IMR-90 (cell line): ENCODE measurements around the gene THRA. TPM values are rescaled to one million over a fixed set of nuclear protein-coding genes. Genes with fewer than 3 reads are reported as not detected.

Experiments
- ATAC-seq: fragments of 200-7000 bp; cut with Tn5 transposase; 2 replicates; pipeline ENCODE4 v1.9.1; 2020; ENCODE audit warnings: low read depth, mild to moderate bottlenecking, moderate library complexity
- BruUV-seq: library from RNA; stranded (reverse); fragments of 400-500 nt; replicated peaks from 2 replicates; lab custom pipeline; 2021; lab: Mats Ljungman, UMichigan
- CTCF ChIA-PET: fragments of 300-600 bp; formaldehyde crosslinking; extraction: SDS; loops from one replicate; lab custom pipeline; 2021; ENCODE audit warnings: antibody characterized with exemption; lab: Yijun Ruan, JAX
- POLR2A ChIA-PET: fragments of 300-600 bp; sonication (Branson Sonifier 250); formaldehyde crosslinking; loops from one replicate; lab custom pipeline; 2022; ENCODE audit warnings: antibody characterized with exemption; ENCODE audit not compliant: unreplicated experiment; lab: Charles Lee
- DNase-seq: peaks from one replicate; pipeline ENCODE4 v3.0.0; 2013
- H2AFZ ChIP-seq: replicated peaks from 2 replicates; pipeline ENCODE3; 2013; ENCODE audit warnings: low read length, mild to moderate bottlenecking; ENCODE audit not compliant: poor library complexity
- H2AK5ac ChIP-seq: 2 replicates; pipeline ENCODE4 v1.6.1; 2013; ENCODE audit warnings: low read depth, low read length, inconsistent platforms
- H2AK9ac ChIP-seq: replicated peaks from 2 replicates; pipeline ENCODE3; 2013; ENCODE audit warnings: mild to moderate bottlenecking, low read depth, low read length, moderate library complexity; ENCODE audit not compliant: poor library complexity
- H2BK120ac ChIP-seq: 2 replicates; pipeline ENCODE4 v1.6.1; 2013; ENCODE audit warnings: low read depth, low read length, inconsistent platforms
- H2BK15ac ChIP-seq: 3 replicates; pipeline ENCODE4 v1.6.1; 2013; ENCODE audit warnings: low read depth, low read length, inconsistent platforms
- H2BK20ac ChIP-seq: 2 replicates; pipeline ENCODE4 v1.6.1; 2013; ENCODE audit warnings: low read depth, mild to moderate bottlenecking, inconsistent platforms, low read length, moderate library complexity
- H2BK5ac ChIP-seq: 2 replicates; pipeline ENCODE4 v1.6.1; 2013; ENCODE audit warnings: mild to moderate bottlenecking, low read depth, low read length, inconsistent platforms; ENCODE audit not compliant: poor library complexity, severe bottlenecking
- H3K14ac ChIP-seq: replicated peaks from 2 replicates; pipeline ENCODE4 v1.6.1; 2013; ENCODE audit warnings: low read depth, low read length, inconsistent platforms
- H3K18ac ChIP-seq: 2 replicates; pipeline ENCODE4 v1.6.1; 2013; ENCODE audit warnings: low read depth, low read length, control low read depth
- H3K23ac ChIP-seq: 2 replicates; pipeline ENCODE4 v1.6.1; 2013; ENCODE audit warnings: low read depth, low read length, inconsistent platforms
- H3K27ac ChIP-seq: 2 replicates; pipeline ENCODE4 v1.5.1; 2013; ENCODE audit warnings: mild to moderate bottlenecking, control low read depth, low read length; ENCODE audit not compliant: insufficient read depth
- H3K27me3 ChIP-seq: 2 replicates; pipeline ENCODE4 v1.6.1; 2013; ENCODE audit warnings: low read length; ENCODE audit not compliant: control insufficient read depth, insufficient read depth
- H3K36me3 ChIP-seq: 2 replicates; pipeline ENCODE4 v1.6.1; 2013; ENCODE audit warnings: low read length, mixed read lengths; ENCODE audit not compliant: control insufficient read depth, insufficient read depth
- H3K4ac ChIP-seq: 2 replicates; pipeline ENCODE4 v1.6.1; 2013; ENCODE audit warnings: low read depth, low read length, inconsistent platforms
- H3K4me1 ChIP-seq: 2 replicates; pipeline ENCODE4 v1.6.1; 2013; ENCODE audit warnings: low read length, mixed read lengths; ENCODE audit not compliant: control insufficient read depth, insufficient read depth
- H3K4me2 ChIP-seq: 2 replicates; pipeline ENCODE4 v1.6.1; 2013; ENCODE audit warnings: low read depth, mild to moderate bottlenecking, control low read depth, low read length, moderate library complexity
- H3K4me3 ChIP-seq: 2 replicates; pipeline ENCODE4 v1.5.1; 2013; ENCODE audit warnings: low read depth, mild to moderate bottlenecking, control low read depth, low read length, moderate library complexity; ENCODE audit not compliant: insufficient read depth
- H3K56ac ChIP-seq: 2 replicates; pipeline ENCODE4 v1.6.1; 2013; ENCODE audit warnings: low read length, inconsistent platforms; ENCODE audit not compliant: insufficient read depth; ENCODE audit errors: extremely low read depth
- H3K79me1 ChIP-seq, 2 experiments: 2 replicates each; pipeline ENCODE4 v1.6.1; 2013; ENCODE audit warnings: low read length in 2 of 2, inconsistent platforms in 1 of 2, low read depth in 1 of 2
- H3K9ac ChIP-seq: 2 replicates; pipeline ENCODE4 v1.6.1; 2013; ENCODE audit warnings: low read depth, low read length, control low read depth
- H3K9me1 ChIP-seq: 2 replicates; pipeline ENCODE4 v1.6.1; 2013; ENCODE audit warnings: low read length, inconsistent platforms; ENCODE audit not compliant: insufficient read depth
- H3K9me3 ChIP-seq: 2 replicates; pipeline ENCODE4 v1.6.1; 2013; ENCODE audit warnings: low read length; ENCODE audit not compliant: control insufficient read depth, insufficient read depth
- H4K20me1 ChIP-seq: 2 replicates; pipeline ENCODE4 v1.6.1; 2013; ENCODE audit warnings: low read length, inconsistent platforms; ENCODE audit not compliant: insufficient read depth
- H4K5ac ChIP-seq: 2 replicates; pipeline ENCODE4 v1.6.1; 2013; ENCODE audit warnings: mild to moderate bottlenecking, low read depth, low read length, control low read depth
- H4K8ac ChIP-seq, 2 experiments: 2 replicates each; pipeline ENCODE4 v1.6.1; 2013; ENCODE audit warnings: low read depth in 2 of 2, low read length in 2 of 2, control low read depth in 1 of 2, inconsistent platforms in 1 of 2
- H4K91ac ChIP-seq: 2 replicates; pipeline ENCODE4 v1.6.1; 2013; ENCODE audit warnings: low read depth, low read length, inconsistent platforms; ENCODE audit not compliant: insufficient read depth
- BHLHE40 ChIP-seq: fragments of 150-350 bp; IDR thresholded peaks from 2 replicates; pipeline ENCODE4 v1.6.1; 2016; ENCODE audit warnings: mild to moderate bottlenecking, low read depth, low read length
- CEBPB ChIP-seq: IDR thresholded peaks from 2 replicates; pipeline ENCODE4 v1.6.1; 2012; ENCODE audit warnings: low read depth, low read length, improper control_type of control experiment
- FOS ChIP-seq: fragments of 150-350 bp; IDR thresholded peaks from 2 replicates; pipeline ENCODE4 v1.6.1; 2016; ENCODE audit warnings: low read depth, low read length
- MAZ ChIP-seq: IDR thresholded peaks from 2 replicates; pipeline ENCODE4 v1.6.1; 2012; ENCODE audit warnings: low read depth, mild to moderate bottlenecking, low read length, improper control_type of control experiment, moderate library complexity, borderline replicate concordance
- MXI1 ChIP-seq: IDR thresholded peaks from 2 replicates; pipeline ENCODE4 v1.6.1; 2012; ENCODE audit warnings: low read depth, mild to moderate bottlenecking, low read length, moderate library complexity, borderline replicate concordance
- NFE2L2 ChIP-seq: fragments of 150-350 bp; IDR thresholded peaks from 2 replicates; pipeline ENCODE4 v1.6.1; 2016; ENCODE audit warnings: low read depth, mild to moderate bottlenecking, low read length
- POLR2A ChIP-seq: IDR thresholded peaks from 2 replicates; pipeline ENCODE4 v1.6.1; 2012; ENCODE audit warnings: mild to moderate bottlenecking, low read depth, low read length
- RCOR1 ChIP-seq: IDR thresholded peaks from 2 replicates; pipeline ENCODE4 v1.6.1; 2012; ENCODE audit warnings: mild to moderate bottlenecking, low read length, improper control_type of control experiment; ENCODE audit not compliant: insufficient replicate concordance
- WGBS, 2 experiments: methylation state at CpG; one replicate each; pipeline versions ENCODE4 v1.1.5 to v1.1.7; 2013; ENCODE audit warnings: missing lambda C conversion rate in 2 of 2; ENCODE audit not compliant: insufficient read length in 1 of 2; ENCODE audit errors: extremely low coverage in 2 of 2; 5-methylcytosine and 5-hydroxymethylcytosine counted together
- dilution Hi-C: fragments of 300-500 bp; cut with HindIII; formaldehyde crosslinking; loops from one replicate; pipeline ENCODE4 v1.14.3; 2018; ENCODE audit warnings: low sequenced_read_pairs; ENCODE audit not compliant: unreplicated experiment
- in situ Hi-C: fragments of 300-500 bp; cut with MboI; formaldehyde crosslinking; loops from 3 replicates; pipeline ENCODE4 v1.14.3; 2019; ENCODE audit warnings: low sequenced_read_pairs, inconsistent platforms, mixed read lengths
- intact Hi-C: fragments of 100-400 bp; cut with micrococcal nuclease; formaldehyde crosslinking; loops from 2 replicates; pipeline ENCODE4 v1.10.0; 2022
- polyA plus RNA-seq, 3 experiments: library from polyadenylated mRNA; depleted of rRNA; stranded (reverse); fragments of >200 nt; gene quantifications; 2 replicates each; pipeline ENCODE4 v1.2.3, GENCODE V29; 2012; ENCODE audit warnings: low replicate concordance in 1 of 3
- total RNA-seq: library from RNA; depleted of rRNA; stranded (reverse); fragments of >200 nt; gene quantifications from 2 replicates; pipeline ENCODE4 v1.2.3, GENCODE V29; 2012
- TF ChIP-seq, protein P1 (sequence below): fragments of 150-350 bp; IDR thresholded peaks from 2 replicates; pipeline ENCODE4 v1.6.1; 2017; ENCODE audit warnings: mild to moderate bottlenecking, antibody characterized with exemption, low read length, low read depth

The THRA gene
- total and polyA plus RNA-seq, 2 of the 4 experiments (the other 2 are of a cell fraction): 22.0 to 23.4 TPM

- Histone ChIP-seq H3K23ac (peak overlapping the region; percentile 70), H2BK5ac (peak overlapping the region; percentile 71), H3K9me3 (no peaks in the 10 kb centered on the region), H2BK120ac (peak overlapping the region; percentile 82), H2AK5ac (peak overlapping the region; percentile 44), H4K8ac (peak overlapping the region; percentile 14 to 67; a peak in 3 of 4 replicates), H3K36me3 (peaks cover 17% of the 10 kb centered on the region; the same call in 1 of the 2 replicates), H3K4me1 (peaks cover 22% of the 10 kb centered on the region), H4K91ac (peak overlapping the region; percentile 84), H3K27ac (peak overlapping the region; percentile 67), H4K5ac (peak overlapping the region; percentile 19), H2BK15ac (peak overlapping the region; percentile 25; the same call in 1 of the 3 replicates), H3K79me1 (peaks cover 24 to 45% of the 10 kb centered on the region in 2 experiments; a peak in 3 of 4 replicates), H3K18ac (peak overlapping the region; percentile 15), H2AK9ac (peak overlapping the region; percentile 89), H3K4me3 (peak overlapping the region; percentile 65), H3K4me2 (peak overlapping the region; percentile 85), H2BK20ac (peak overlapping the region; percentile 78), H4K20me1 (peaks cover 8% of the 10 kb centered on the region; the same call in 1 of the 2 replicates), H2AFZ (peak overlapping the region; percentile 87), H3K4ac (peak overlapping the region; percentile 88), H3K56ac (peak overlapping the region; percentile 65), H3K9me1 (peaks cover 27% of the 10 kb centered on the region), H3K9ac (peak overlapping the region; percentile 34), H3K14ac (peak overlapping the region; percentile 89), H3K27me3 (no peaks in the 10 kb centered on the region)
- ATAC-seq (peak; percentile 72), DNase-seq (peak; percentile 99)
- POLR2A ChIA-PET: interaction anchor here (0.6 to 1.2 kb wide), 4 partner anchors 8 to 51 kb away, joined by 3 to 5 read pairs (median 4); partner anchors contain the start of gene MED24
- 0% methylated on average over 5 of the region's 25 CpGs; no CpG with 5 or more reads in 1 of the 2 experiments for WGBS, 2 experiments
- CTCF ChIA-PET: interaction anchor here (1.0 to 1.1 kb wide), 2 partner anchors 10 to 68 kb away, joined by 3 read pairs; no protein-coding TSS in a partner anchor
- peak; percentile 16; the same call in 1 of the 2 replicates for TF ChIP-seq CEBPB
- no peak for TF ChIP-seq RCOR1
- peak; percentile 87 for TF ChIP-seq FOS
- TF ChIP-seq MAZ: 0 out of 2 replicates have a peak, but pooled peaks have one; percentile 13
- TF ChIP-seq, protein P1, sequence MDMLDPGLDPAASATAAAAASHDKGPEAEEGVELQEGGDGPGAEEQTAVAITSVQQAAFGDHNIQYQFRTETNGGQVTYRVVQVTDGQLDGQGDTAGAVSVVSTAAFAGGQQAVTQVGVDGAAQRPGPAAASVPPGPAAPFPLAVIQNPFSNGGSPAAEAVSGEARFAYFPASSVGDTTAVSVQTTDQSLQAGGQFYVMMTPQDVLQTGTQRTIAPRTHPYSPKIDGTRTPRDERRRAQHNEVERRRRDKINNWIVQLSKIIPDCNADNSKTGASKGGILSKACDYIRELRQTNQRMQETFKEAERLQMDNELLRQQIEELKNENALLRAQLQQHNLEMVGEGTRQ: peak; percentile 97
- TF ChIP-seq MXI1: peak; percentile 95
- TF ChIP-seq BHLHE40: peak; percentile 85
- TF ChIP-seq NFE2L2: peak; percentile 53; the same call in 1 of the 2 replicates
- no peak for TF ChIP-seq POLR2A
- in situ Hi-C loops (no loop called here), dilution Hi-C loops (no loop called here), intact Hi-C loops (loop anchor here (1.0 kb wide), 1 partner anchor 10 kb away; no protein-coding TSS in a partner anchor)
- BruUV-seq: no TSS peak
Measured at GRCh38 chr17:40100669-40101366, 38.1 kb downstream of the THRA start.
